HL-60/S4 treated with phorbol 12-myristate 13-acetate at 8.2 ng/mL for 4 days and 3 days (cell line): Measurements from ENCODE around the gene ARMC2.

ENCODE experiments used
- in situ Hi-C: fragments of 300-500 bp; cut with MboI; formaldehyde crosslinking; loops from 2 replicates; pipeline ENCODE4 v1.15.0; 2022; ENCODE audit warnings: low sequenced_read_pairs

The ARMC2 gene

DNA sequence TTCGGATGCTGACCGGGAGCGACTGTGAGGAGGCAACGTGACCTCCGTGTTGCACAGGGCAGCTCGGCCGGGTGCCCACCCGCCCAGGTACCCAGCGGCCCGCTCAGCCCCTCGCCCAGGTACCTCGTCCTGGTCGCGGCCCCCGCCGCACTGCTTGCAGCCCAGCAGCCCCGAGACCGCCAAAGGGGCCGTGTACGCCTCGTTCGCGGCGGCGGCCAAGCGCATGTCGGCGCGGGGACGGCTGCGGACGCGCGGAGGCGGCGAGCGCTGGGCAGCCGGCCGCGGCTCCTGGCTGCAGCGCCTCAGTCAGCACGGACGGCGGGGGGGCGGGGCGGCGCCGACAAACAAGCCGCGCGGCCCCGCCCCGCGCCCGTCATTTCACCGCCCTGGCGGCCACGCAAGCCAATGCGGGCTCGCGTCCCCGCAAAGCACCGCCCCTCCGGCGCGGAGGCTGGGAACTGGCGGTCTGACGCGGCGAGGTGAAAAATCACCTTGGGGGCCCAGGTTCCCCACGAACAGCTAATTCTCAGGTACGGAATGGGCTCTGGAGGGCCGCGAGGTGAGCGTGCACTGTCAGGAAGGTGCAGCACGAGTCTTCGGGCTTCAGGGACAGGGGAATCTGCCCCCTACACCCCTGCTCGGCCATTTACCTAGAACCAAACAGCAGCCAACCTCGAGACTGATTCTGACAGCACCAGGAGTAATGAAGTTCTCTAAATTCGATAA, 161.2 kb downstream of the ARMC2 start:
- in situ Hi-C loops: no loop called here

DNA sequence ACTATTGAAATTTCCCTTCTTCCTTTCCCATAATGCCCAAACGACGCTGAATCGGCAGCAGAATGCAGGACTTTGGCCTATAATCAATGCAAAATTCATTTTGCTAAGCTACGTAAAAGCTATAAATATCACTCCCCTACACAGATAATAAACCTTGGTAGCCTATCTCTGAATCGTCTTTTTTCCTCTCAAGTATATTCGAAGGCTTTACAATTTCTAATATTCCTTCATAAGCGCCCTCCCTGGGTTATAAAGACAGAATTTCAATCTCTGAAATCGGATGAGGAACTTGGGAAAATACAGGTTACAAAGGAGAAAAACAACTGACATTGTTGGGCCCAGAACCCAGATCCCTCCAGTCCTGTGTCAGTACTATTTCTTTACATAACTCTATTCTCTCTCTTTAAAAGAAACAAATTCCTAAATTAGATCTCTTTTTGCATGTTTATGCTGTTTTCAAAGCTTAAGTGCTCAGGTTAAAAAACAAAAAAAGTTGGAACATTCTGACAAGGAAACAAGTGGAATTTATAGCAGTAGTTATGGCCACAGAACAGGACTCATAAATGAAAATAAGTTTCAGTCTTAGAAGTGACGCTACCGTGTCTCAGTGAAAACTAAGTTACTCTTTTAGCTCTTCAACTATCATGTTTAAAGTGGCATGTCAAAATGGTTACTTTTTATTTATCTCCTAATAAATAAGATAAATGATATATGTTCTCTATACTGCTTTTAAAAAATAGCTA, 161.9 kb downstream of the ARMC2 start:
- in situ Hi-C loops: no loop called here

DNA sequence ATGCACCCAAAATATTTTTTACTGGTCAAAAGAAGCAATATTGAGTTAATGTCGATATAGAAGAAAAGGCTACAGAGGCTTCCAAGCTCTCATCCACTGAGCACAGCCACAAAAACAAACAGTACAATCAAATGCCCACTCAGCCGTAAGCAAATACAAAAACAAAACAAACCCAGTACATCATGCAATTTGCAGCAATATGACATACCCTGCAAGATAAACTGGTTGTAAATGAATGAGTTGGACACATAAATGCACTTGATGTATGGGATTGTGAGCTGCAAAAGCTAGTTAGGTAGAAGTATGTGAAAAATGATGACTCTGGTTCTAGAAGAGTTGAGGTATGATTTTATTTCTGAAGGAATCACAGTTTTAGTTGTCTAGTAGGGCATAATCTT, 162.5 kb downstream of the ARMC2 start:
- in situ Hi-C loops: no loop called here

DNA sequence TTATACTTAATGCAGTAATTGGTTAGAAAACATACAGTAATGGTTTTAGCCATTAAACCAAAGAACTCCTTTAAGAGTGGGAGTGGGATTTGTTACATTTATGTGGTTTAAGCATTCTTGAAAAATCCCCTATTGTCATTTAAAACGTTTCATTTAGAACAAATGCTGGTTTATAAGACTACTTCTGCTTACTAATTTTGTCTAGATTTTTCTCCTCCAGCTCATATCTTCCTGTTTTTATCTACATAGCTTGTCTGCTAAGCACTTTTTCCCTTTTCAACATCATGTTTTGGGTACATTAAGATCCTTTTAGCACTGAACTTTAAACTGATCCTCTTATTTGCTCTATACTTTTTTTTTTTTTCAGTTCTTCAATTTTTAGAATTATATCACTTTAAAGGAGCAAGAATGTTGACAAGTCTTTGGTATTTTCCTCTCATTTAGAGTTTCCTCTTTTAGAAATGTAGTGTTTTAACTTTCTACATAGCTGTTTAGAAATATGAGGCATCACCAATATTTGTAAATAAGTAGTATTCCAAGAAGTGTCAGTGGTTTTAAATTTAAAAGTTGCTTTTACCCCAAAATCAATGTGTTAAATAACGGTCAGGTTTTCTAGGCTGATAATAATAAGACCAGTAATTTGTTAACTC, 165.6 kb downstream of the ARMC2 start:
- in situ Hi-C loops: no loop called here

DNA sequence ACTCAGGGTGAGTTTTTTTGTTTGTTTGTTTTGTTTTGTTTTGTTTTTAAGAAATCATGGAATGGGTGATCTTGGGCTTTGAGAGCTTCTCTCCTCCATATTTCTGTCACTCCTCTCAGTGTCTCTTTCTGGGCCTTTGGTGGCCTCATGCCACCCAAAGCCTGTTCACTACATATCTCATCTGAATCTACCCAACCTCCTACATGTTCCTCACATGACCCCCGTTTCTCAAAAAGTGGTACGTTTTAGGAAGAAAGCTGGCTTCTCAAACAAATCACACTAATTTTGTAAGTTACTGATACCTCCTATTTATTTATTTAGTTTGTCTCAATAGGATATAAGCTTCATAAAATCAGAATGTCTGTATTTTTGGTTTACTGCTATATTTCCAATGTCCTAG, 166.4 kb downstream of the ARMC2 start:
- in situ Hi-C loops: no loop called here

DNA sequence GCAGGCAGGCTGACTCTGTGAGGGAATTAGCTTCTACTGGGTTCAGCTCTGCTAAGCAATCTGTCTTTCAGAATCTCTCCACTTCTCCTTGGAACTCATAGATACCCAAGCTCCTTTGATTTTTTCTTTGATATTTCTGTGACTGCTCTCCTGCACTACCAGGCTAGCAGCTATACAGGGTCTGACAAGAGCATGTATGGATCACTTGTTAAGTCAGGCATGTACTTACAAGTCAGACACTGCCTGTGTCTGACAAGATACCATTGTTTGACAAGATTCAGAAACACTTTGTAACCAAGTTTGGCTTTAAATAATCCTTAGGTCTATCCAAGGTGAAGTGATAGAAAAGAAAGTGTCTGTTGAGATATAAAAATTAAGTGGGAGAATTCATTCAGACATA, 167.0 kb downstream of the ARMC2 start:
- in situ Hi-C loops: no loop called here

DNA sequence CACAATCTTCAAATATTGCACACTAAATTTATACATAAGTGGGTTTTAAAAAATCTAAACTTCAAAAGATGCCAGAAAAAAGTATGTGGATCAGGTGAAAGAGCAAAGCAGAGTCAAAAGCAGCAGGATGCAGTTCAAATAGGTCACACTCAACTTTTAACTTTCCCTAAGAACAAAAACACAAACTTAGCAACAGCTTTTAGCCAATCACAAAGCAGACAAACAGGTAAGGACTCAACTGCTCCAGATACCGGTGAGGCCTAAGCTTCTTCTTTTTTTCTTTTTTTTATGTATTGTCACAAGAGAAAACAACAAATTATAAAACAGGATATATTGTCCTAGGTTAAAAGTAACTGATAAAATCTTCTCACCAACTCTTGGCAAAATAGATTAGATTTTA, 171.7 kb downstream of the ARMC2 start:
- in situ Hi-C loops: no loop called here

- in situ Hi-C loops: no loop called here
Measured at GRCh38 chr6:109021870-109022269, 173.6 kb downstream of the ARMC2 start.

- in situ Hi-C loops: no loop called here
Measured at GRCh38 chr6:109023356-109023925, 175.2 kb downstream of the ARMC2 start.
